HUES64 (cell line): ENCODE data around the gene GADD45B. TPM values are rescaled to one million over a fixed set of nuclear protein-coding genes. Genes with fewer than 3 reads are reported as not detected.
A peak's percentile ranks its signal among the peaks of the same experiment; 100 is the strongest.

Experiments
- H3K27ac ChIP-seq: 2 replicates; pipeline ENCODE4 v1.7.0; 2013; ENCODE audit warnings: low read depth, low read length, inconsistent platforms
- H3K27me3 ChIP-seq: 2 replicates; pipeline ENCODE4 v1.6.1; 2013; ENCODE audit warnings: mild to moderate bottlenecking, low read length; ENCODE audit not compliant: insufficient read depth
- H3K36me3 ChIP-seq: 2 replicates; pipeline ENCODE4 v1.6.1; 2013; ENCODE audit warnings: mild to moderate bottlenecking, low read length; ENCODE audit not compliant: insufficient read depth
- H3K4me1 ChIP-seq: 2 replicates; pipeline ENCODE4 v1.6.1; 2013; ENCODE audit warnings: mild to moderate bottlenecking, low read length, moderate library complexity; ENCODE audit not compliant: insufficient read depth
- H3K4me3 ChIP-seq: 2 replicates; pipeline ENCODE4 v1.5.1; 2013; ENCODE audit warnings: mild to moderate bottlenecking, low read length, moderate library complexity
- H3K9ac ChIP-seq: 2 replicates; pipeline ENCODE4 v1.6.1; 2013; ENCODE audit warnings: mild to moderate bottlenecking, low read depth, low read length
- H3K9me3 ChIP-seq: 2 replicates; pipeline ENCODE4 v1.6.1; 2013; ENCODE audit warnings: low read depth, low read length; ENCODE audit not compliant: insufficient read depth
- WGBS: fragments of 150-250, 120-280 bp; methylation state at CpG from one replicate; pipeline ENCODE4 v1.1.7; 2013; ENCODE audit warnings: missing lambda C conversion rate; 5-methylcytosine and 5-hydroxymethylcytosine counted together
- polyA plus RNA-seq, 2 experiments: library from polyadenylated mRNA; stranded (reverse); fragments of 50-300 nt; gene quantifications; one replicate each; pipeline ENCODE4 v1.2.3, GENCODE V29; 2013

The GADD45B gene, protein sequence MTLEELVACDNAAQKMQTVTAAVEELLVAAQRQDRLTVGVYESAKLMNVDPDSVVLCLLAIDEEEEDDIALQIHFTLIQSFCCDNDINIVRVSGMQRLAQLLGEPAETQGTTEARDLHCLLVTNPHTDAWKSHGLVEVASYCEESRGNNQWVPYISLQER
- polyA plus RNA-seq (2013, experiment 1 of 2), result 4.4 TPM
- polyA plus RNA-seq (2013, experiment 2 of 2), result 5.1 TPM

DNA sequence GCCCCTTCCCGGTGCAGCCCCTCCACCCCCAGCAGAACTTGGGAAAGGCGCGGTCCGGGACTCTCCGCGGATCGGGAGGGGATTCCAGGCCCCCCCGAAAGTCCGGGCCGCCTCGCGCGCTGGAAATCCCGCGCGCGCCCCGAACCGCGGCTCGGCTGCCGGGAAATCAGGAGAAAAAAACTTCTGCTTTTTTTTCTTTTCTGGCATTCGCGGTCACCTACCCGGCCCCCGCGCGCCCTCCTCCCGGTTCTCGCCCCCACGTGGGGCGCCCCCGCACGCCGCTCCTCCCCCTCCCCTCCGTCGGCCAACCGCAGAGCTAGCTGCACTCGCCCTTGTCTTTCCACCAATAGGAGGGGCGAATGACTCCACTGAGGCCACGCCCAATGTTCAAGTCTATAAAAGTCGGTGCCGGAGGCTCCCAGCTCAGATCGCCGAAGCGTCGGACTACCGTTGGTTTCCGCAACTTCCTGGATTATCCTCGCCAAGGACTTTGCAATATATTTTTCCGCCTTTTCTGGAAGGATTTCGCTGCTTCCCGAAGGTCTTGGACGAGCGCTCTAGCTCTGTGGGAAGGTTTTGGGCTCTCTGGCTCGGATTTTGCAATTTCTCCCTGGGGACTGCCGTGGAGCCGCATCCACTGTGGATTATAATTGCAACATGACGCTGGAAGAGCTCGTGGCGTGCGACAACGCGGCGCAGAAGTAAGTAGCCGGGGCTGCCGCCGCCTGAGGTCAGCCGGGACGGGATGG is at the start of gene GADD45B:
TSS of gene GADD45B (plus strand) at position 426 of the 749 bp plus-strand sequence. CDS start at position 658, 232 bp downstream.
- peaks cover 6% of the 10 kb centered on the region; the same call in 1 of the 2 replicates for H3K4me1 ChIP-seq

DNA sequence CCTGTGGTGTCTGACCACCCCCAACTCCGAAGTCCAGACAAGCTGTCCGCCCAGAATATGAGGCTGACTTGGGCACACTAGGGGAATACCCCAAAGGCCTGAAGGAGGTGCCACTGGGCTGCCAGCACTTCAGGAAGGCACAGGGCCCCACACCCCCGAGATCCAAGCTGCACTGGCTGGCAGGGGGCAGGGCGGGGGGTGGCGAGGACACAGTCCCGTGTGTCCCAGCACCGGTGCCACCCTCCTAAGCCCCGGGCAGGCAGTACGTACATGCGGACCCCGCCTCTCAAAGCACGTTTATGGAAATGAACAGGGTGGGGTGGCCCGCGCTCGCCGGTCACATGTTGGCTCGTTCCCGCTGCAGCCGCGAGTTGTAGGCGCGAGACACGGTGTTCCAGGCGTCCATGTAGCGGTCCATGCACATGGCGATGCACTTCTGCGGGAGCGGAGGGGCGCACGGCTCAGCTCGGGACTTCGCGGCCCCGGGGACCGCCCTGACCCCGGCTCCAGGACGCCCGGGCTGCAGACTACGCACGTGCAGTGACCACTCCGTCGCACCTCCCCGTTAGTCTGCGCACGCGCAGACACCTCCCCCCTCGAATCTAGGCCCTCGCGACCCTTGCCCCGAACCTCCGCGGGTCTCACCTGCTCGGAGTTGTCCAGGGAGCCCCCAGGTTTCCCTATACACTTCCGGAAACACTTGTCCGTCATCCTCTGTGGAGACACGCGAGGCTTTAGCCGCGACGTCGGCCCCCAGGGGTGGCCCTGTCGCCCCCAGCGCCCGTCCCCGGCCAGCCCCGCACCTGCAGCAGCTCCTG is 49.1 kb upstream of the GADD45B start:
- Histone ChIP-seq H3K9ac (peak overlapping the region; percentile 99), H3K36me3 (peaks cover 25% of the 10 kb centered on the region), H3K4me3 (peak overlapping the region; percentile 87), H3K9me3 (no peaks in the 10 kb centered on the region), H3K4me1 (peaks cover 18% of the 10 kb centered on the region), H3K27ac (peak overlapping the region; percentile 99), H3K27me3 (no peaks in the 10 kb centered on the region)
- 4% methylated on average over 66 of the region's 66 CpGs for WGBS

More for the DNA sequence above, at the start of gene GADD45B:
- H3K9ac ChIP-seq, result peak within 1 kb of the TSS; percentile 77
- peaks cover 39% of the 10 kb centered on the region for H3K27me3 ChIP-seq
- H3K9me3 ChIP-seq, result no peaks in the 10 kb centered on the region
- H3K27ac ChIP-seq, result peak within 1 kb of the TSS; percentile 78; the same call in 1 of the 2 replicates
- under 1% methylated on average over 70 of the region's 70 CpGs for WGBS
- H3K4me3 ChIP-seq, result peak within 1 kb of the TSS; percentile 78
- 0 out of 2 replicates have a peak, but pooled peaks cover 5% of the 10 kb centered on the region for H3K36me3 ChIP-seq

DNA sequence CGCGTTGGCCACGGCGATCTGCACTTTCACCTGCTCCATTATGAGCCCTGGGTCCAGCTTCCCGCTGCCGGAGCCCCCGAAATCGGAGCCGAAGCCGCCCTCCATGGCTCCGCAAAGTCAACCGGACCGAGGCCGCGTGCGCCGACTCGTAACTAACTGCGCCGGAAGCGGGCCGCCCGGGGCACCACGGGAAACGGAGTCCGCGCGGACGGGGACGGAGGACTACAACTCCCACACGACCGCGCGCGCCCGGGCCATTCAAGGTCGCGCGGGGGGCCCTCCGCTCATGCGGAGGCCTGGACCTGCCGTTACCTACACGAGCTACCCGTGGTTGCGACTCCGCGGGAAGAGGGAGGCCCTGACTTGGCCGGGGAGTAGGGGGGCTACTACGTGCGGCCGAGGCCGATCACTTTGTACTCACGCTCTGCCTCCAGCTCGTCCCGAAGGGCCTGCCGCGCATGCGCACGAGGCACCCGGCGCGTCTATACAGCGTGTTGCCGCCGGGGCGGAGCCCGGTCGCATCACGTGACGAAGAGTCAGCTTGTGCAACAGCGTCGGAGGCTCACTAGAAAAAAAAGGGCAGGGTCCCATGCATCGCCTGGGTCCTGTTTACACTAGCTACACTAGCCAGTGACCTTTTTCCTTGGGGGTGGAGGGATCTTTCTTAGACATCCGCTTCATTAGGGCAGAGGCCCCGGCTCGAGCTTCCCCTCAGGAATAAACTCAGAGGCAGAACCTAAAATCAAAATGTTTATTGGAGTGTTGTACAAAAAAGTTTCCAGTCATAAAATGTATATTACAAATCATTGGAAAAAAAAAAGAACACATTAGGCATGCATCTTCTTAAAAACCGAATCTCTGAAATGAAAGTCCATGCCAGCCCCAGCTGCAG is 48.3 kb upstream of the GADD45B start, which contains the start of gene TIMM13:
TSS of gene TIMM13 (minus strand) at position 158 of the 892 bp plus-strand sequence. CDS start at position 105, 53 bp downstream.
- peaks cover 18% of the 10 kb centered on the region for H3K4me1 ChIP-seq

DNA sequence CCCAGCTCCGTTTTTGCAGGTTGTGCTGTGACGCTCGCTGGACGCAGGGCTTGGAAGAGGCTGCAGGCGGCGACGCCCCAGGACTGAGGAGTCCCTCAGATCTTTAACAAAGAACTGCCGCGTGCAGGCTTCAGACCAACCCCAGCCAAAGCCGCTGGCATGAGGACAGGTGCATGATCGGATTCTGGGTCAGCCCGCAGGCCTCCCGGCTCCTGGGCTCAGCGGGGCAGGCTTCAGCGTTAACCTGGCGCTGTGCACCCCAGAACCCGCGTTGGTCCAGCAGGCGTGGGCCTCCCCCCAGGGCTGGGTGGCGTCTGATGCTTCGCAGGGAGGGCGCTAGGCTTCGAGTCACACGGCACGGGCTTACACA is 47.6 kb upstream of the GADD45B start:
- Histone ChIP-seq H3K9ac (peak overlapping the region; percentile 99), H3K4me1 (peaks cover 18% of the 10 kb centered on the region), H3K9me3 (no peaks in the 10 kb centered on the region), H3K27ac (peak overlapping the region; percentile 99), H3K4me3 (peak overlapping the region; percentile 87), H3K36me3 (peaks cover 32% of the 10 kb centered on the region), H3K27me3 (no peaks in the 10 kb centered on the region)
- WGBS, result 74% methylated on average over 25 of the region's 25 CpGs

More for the DNA sequence above, 48.3 kb upstream of the GADD45B start, which contains the start of gene TIMM13:
- peak within 1 kb of the TSS; percentile 99 for H3K9ac ChIP-seq
- peak within 1 kb of the TSS; percentile 99 for H3K27ac ChIP-seq
- peak within 1 kb of the TSS; percentile 87 for H3K4me3 ChIP-seq
- no peaks in the 10 kb centered on the region for H3K27me3 ChIP-seq
- H3K36me3 ChIP-seq, result peaks cover 32% of the 10 kb centered on the region
- no peaks in the 10 kb centered on the region for H3K9me3 ChIP-seq
- WGBS, result 1% methylated on average over 74 of the region's 77 CpGs

DNA sequence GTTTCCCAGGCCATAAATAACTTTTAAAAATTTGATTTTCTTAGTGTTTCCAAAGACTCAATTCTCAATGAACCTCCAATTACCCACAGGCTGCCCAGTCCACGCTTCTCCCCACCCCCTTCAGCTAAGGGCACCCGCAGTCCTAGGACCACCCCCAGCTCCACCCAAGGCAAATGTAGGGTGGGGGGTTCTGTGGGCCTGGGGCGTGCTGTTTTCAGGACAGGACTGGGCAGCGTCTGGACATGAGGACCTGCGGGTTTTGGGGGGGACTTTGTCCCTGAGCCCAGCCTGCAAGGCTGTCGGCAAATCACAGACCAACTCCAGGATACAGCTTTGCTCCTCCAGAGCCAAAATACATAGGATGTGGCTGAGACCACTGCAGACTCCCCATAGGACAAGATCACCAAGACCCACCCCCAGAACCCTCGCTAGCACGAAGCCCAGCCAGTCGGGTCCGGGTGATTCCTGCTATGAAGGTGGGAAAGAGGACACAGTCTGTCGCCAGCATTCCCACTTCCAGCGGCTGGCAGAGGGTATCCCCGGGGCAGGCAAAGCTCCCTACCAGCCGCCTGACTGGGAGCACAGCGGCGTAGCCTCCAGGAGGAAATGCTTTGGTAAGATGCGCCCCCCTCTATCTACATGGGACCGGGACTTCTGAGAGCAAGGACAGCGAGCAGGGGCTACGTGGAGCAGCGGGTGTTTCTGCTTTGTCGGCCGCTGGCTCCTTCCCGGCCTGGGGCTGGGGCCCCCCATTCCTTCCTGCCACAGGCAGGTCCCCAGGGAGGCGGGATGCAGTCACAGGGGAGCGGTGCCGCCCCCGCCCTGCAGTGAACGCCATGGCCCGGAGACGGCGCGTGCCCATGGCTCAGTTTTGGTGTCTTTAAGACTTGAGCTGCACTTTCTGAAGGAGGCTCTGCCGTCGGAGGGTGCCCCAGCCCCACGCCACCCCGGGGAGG is 46.9 kb upstream of the GADD45B start:
- Histone ChIP-seq H3K27ac (peak overlapping the region; percentile 99), H3K9me3 (no peaks in the 10 kb centered on the region), H3K9ac (peak overlapping the region; percentile 99), H3K27me3 (no peaks in the 10 kb centered on the region), H3K4me1 (peaks cover 18% of the 10 kb centered on the region), H3K36me3 (peaks cover 33% of the 10 kb centered on the region), H3K4me3 (no peak overlapping the region)
- WGBS, result 90% methylated on average over 36 of the region's 37 CpGs

DNA sequence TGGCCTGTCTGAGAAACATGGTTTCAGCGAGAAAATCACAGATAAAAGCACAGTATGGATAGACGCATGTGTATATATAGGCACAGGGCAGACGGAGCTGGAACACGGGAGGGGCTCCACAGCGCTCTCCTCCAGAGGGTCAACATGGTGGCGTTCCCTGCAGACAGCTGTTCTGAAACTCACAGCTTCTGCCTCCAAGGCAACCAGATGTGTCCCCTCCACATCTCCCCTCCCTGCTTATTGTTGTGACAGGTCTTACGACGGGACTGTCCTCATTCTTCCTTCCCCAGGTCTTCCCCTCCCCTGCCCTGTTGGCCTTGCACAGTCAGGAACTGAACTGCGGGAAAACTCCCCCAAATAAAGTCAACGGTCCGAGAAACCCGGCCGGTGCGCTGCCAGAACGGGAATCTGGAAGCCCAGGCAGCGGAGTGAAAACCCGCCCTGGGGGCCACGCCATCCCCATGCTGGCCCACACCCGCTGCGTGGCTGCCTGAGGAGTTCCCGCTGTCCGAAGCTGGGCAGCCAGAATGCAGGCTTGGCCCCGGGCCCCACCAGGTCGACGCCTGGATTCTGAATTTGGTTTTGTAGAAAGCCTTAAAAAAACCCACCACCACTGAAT is 45.9 kb upstream of the GADD45B start:
- Histone ChIP-seq H3K9ac (no peak overlapping the region), H3K4me3 (no peak overlapping the region), H3K36me3 (peaks cover 42% of the 10 kb centered on the region), H3K4me1 (peaks cover 18% of the 10 kb centered on the region), H3K9me3 (no peaks in the 10 kb centered on the region), H3K27ac (no peak overlapping the region), H3K27me3 (no peaks in the 10 kb centered on the region)
- 95% methylated on average over 25 of the region's 25 CpGs for WGBS

DNA sequence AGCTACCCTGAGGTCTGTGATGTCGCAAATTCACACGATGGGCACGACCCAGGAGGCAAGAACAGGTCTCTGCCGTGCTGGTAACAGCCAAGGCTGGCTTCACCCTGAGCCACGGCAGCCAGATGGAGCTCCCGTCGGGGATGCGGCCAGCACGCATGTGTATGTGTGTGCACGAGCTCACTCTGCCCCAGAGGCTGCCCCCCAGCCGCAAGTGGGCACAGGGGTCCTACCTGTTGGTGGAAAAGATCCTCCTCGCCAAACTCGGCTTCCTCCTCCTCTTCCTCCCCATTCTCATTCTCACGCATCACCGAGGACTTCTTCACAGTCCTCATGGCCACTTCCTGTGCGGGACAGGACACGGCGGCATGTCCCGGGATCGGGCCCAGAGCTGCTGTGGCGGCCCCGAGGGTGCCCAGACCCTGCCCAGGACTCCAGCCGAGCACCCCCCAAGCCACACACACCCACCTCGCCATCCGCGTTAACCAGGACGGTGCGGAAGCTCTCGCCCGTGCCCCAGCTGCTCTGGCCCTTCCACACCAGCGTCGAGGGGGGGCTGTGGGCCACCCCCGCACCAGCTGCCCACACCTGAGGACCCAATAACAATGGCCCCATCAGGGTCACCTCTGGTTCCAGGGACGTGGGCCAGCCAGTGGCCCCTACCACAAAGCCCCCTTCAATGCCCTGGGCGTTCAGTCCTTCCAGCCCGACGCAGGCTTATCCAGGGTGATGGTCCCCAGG is 44.4 kb upstream of the GADD45B start:
- no peak overlapping the region for H3K4me3 ChIP-seq
- peaks cover 49% of the 10 kb centered on the region for H3K36me3 ChIP-seq
- WGBS, result 97% methylated on average over 37 of the region's 37 CpGs
- no peaks in the 10 kb centered on the region for H3K9me3 ChIP-seq
- no peak overlapping the region for H3K9ac ChIP-seq
- H3K27me3 ChIP-seq, result no peaks in the 10 kb centered on the region
- peaks cover 14% of the 10 kb centered on the region for H3K4me1 ChIP-seq
- no peak overlapping the region for H3K27ac ChIP-seq

DNA sequence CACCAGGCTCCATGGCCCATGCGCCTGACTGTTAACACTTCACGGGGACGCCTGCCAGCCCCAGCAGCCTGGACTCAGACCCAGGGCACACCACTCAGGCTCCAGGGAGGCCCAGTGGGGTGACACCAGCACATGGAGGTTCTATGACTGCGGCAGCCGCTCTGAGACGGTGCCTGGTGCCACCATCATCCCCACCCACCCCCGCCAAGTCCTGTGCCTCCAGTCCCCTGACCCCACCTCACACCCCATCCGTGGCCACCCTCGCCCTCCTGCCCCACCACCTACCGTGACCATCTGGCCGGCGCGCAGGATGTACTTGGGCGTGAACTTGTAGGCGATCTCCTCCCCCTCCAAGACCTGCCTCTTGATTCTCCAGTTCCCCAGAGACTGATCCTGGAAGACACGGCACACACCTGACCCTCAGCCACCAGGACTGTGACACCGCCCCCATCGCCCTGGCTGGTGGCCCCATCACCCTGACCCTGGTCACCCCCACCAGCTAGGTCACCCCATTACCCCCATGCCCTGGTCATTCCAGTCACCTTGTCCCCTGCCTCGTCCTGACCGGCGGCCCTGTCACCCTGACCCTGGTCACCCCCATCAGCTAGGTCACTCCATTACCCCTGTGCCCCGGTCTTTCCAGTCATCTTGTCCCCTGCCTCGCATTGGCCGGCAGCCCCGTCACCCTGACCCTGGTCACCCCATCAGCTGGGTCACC is 43.6 kb upstream of the GADD45B start:
- H3K36me3 ChIP-seq, result peaks cover 54% of the 10 kb centered on the region
- 94% methylated on average over 25 of the region's 25 CpGs for WGBS

More for the DNA sequence above, 43.6 kb upstream of the GADD45B start:
- H3K27me3 ChIP-seq, result no peaks in the 10 kb centered on the region
- H3K27ac ChIP-seq, result no peak overlapping the region
- no peak overlapping the region for H3K4me3 ChIP-seq
- H3K4me1 ChIP-seq, result peaks cover 13% of the 10 kb centered on the region
- H3K9me3 ChIP-seq, result no peaks in the 10 kb centered on the region
- no peak overlapping the region for H3K9ac ChIP-seq
